B cell (primary cell): ENCODE measurements around the gene OR2F2. TPM values are rescaled to one million over a fixed set of nuclear protein-coding genes. Genes with fewer than 3 reads are reported as not detected.

Experiments
- ATAC-seq: fragments of 200-7000 bp; cut with Tn5 transposase; one replicate; pipeline ENCODE4 v1.10.0; 2021; ENCODE audit warnings: low read depth, mild to moderate bottlenecking, moderate number of reproducible peaks, moderate library complexity
- CTCF ChIA-PET: fragments of 350-600 bp; sonication (Branson Sonifier 250); formaldehyde crosslinking; loops from one replicate; lab custom pipeline; 2021; ENCODE audit warnings: antibody characterized with exemption, inconsistent platforms; lab: Charles Lee
- POLR2A ChIA-PET: fragments of 350-600 bp; sonication (Branson Sonifier 250); formaldehyde crosslinking; loops from one replicate; lab custom pipeline; 2021; ENCODE audit warnings: antibody characterized with exemption; lab: Charles Lee
- DNase-seq: peaks from one replicate; pipeline ENCODE4 v3.0.0; 2013
- H2AFZ ChIP-seq: 2 replicates; pipeline ENCODE4 v1.6.1; 2012; ENCODE audit warnings: mild to moderate bottlenecking, low read depth, low read length; ENCODE audit not compliant: insufficient read depth, poor library complexity, severe bottlenecking
- H3K27ac ChIP-seq, 2 donors: 1 replicate in 1 of 2; 2 replicates in 1 of 2; pipeline ENCODE4 v1.5.1; 2012 to 2013; ENCODE audit warnings: low read length in 2 of 2, mild to moderate bottlenecking in 2 of 2, moderate library complexity in 1 of 2
- H3K27me3 ChIP-seq, 4 experiments: fragments of 200-600 bp in 1 of 4; sonication (generic) in 1 of 4; replicated peaks in 1 of 4; 1 replicate in 2 of 4; 2 replicates in 2 of 4; pipeline versions ENCODE4 v1.6.1 to v1.7.0; 2013 to 2016; ENCODE audit warnings: low read length in 3 of 4, mild to moderate bottlenecking in 2 of 4, mixed read lengths in 1 of 4, moderate library complexity in 1 of 4; ENCODE audit not compliant: insufficient read depth in 4 of 4, control insufficient read depth in 3 of 4; ENCODE audit errors: control extremely low read depth in 1 of 4
- H3K36me3 ChIP-seq, 2 experiments: replicated peaks in 1 of 2; 1 replicate in 1 of 2; 2 replicates in 1 of 2; pipeline versions ENCODE4 v1.6.1 to v1.7.1; 2013; ENCODE audit warnings: low read length in 1 of 2; ENCODE audit not compliant: insufficient read depth in 2 of 2, control insufficient read depth in 1 of 2; ENCODE audit errors: control extremely low read depth in 1 of 2, extremely low read depth in 1 of 2
- H3K4me1 ChIP-seq, 2 donors: fragments of 200-600 bp in 1 of 2; sonication (generic) in 1 of 2; 1 replicate in 1 of 2; 2 replicates in 1 of 2; pipeline versions ENCODE4 v1.5.1 to v1.6.1; 2013 to 2017; ENCODE audit warnings: low read length in 2 of 2; ENCODE audit not compliant: control insufficient read depth in 2 of 2, insufficient read depth in 2 of 2
- H3K4me2 ChIP-seq: replicated peaks from 2 replicates; pipeline ENCODE3; 2012; ENCODE audit warnings: mild to moderate bottlenecking, low read depth, low read length; ENCODE audit not compliant: poor library complexity, severe bottlenecking
- H3K4me3 ChIP-seq, 5 experiments: fragments of 200-600 bp in 1 of 5; sonication (generic) in 1 of 5; 1 replicate in 3 of 5; 2 replicates in 2 of 5; pipeline versions ENCODE4 v1.5.1 to v1.7.0; 2011 to 2016; ENCODE audit warnings: low read length in 4 of 5, mild to moderate bottlenecking in 4 of 5, low read depth in 2 of 5, control low read depth in 1 of 5, moderate library complexity in 1 of 5; ENCODE audit not compliant: insufficient read depth in 1 of 5; ENCODE audit errors: control extremely low read depth in 1 of 5, extremely low read depth in 1 of 5
- H3K79me2 ChIP-seq: fragments of 200-600 bp; sonication (generic); one replicate; pipeline ENCODE4 v1.6.0; 2016; ENCODE audit warnings: low read length; ENCODE audit not compliant: control insufficient read depth, insufficient read depth
- H3K9ac ChIP-seq: fragments of 200-600 bp; sonication (generic); 2 replicates; pipeline ENCODE4 v1.6.1; 2017; ENCODE audit warnings: mild to moderate bottlenecking, low read length, moderate library complexity
- H3K9me3 ChIP-seq, 3 donors: one replicate each; pipeline versions ENCODE4 v1.6.1 to v1.7.1; 2013; ENCODE audit warnings: low read length in 2 of 3; ENCODE audit not compliant: control insufficient read depth in 2 of 3, insufficient read depth in 1 of 3; ENCODE audit errors: control extremely low read depth in 1 of 3
- H4K20me1 ChIP-seq: 2 replicates; pipeline ENCODE4 v1.6.0; 2012; ENCODE audit warnings: mild to moderate bottlenecking, low read length; ENCODE audit not compliant: insufficient read depth, control insufficient read depth, poor library complexity, severe bottlenecking
- H3K27ac Mint-ChIP-seq: one replicate; pipeline ENCODE4 v1.8.0; 2021; ENCODE audit warnings: mixed read lengths
- H3K27me3 Mint-ChIP-seq: one replicate; pipeline ENCODE4 v1.8.0; 2021; ENCODE audit warnings: mixed read lengths
- H3K4me1 Mint-ChIP-seq: one replicate; pipeline ENCODE4 v1.8.0; 2021; ENCODE audit warnings: mixed read lengths
- H3K4me3 Mint-ChIP-seq: one replicate; pipeline ENCODE4 v1.8.0; 2021; ENCODE audit warnings: mixed read lengths
- H3K9me3 Mint-ChIP-seq: one replicate; pipeline ENCODE4 v1.8.0; 2022; ENCODE audit warnings: mixed read lengths; ENCODE audit not compliant: insufficient read depth
- EZH2 ChIP-seq: IDR thresholded peaks from 2 replicates; pipeline ENCODE4 v1.6.1; 2012; ENCODE audit warnings: borderline replicate concordance, low read depth, mild to moderate bottlenecking, moderate library complexity, low read length; ENCODE audit not compliant: insufficient read depth, poor library complexity, severe bottlenecking
- WGBS: methylation state at CpG from one replicate; pipeline ENCODE4 v1.1.5; 2013; ENCODE audit warnings: missing lambda C conversion rate; ENCODE audit not compliant: insufficient coverage; 5-methylcytosine and 5-hydroxymethylcytosine counted together
- intact Hi-C: fragments of 100-400 bp; cut with micrococcal nuclease; formaldehyde crosslinking; loops from one replicate; pipeline ENCODE4 v1.10.0; 2022
- polyA plus RNA-seq: library from polyadenylated mRNA; depleted of rRNA; stranded (reverse); fragments of >200 nt; gene quantifications from 2 replicates; pipeline ENCODE4 v1.2.3, GENCODE V29; 2012
- total RNA-seq, 2 donors: library from RNA; stranded (reverse); fragments of 120-200 nt in 1 of 2; gene quantifications; 1 replicate in 1 of 2; 2 replicates in 1 of 2; pipeline versions ENCODE4 v1.2.3 to v1.2.4, GENCODE V29; 2013 to 2022
- TF ChIP-seq, protein P1 (sequence below): fragments of 200-600 bp; IDR thresholded peaks from one replicate; pipeline ENCODE4 v1.8.0; 2022; ENCODE audit warnings: antibody characterized with exemption, mild to moderate bottlenecking

Gene OR2F2
- total and polyA plus RNA-seq, 2 donors (not counting 1 experiment from before 2014, with no cell fraction given): not detected

DNA sequence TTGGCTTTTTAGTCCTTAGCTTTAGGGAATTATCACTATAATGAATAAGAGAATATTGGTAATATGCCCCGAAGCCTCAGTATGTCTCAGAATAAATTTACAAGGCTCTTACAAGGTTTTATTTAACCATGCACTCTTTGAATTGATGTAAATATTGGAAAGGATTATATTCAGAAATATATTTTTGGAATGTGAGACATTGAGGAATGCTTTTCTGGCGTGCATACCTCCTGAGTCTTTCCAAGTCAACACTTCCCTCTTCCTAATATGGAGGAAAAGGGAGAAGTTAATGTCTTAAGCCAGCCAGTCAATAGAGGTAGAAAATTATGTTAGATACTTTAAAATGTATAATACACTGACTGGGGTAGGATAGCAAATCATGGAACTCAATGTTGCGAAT is 18.4 kb downstream of the OR2F2 start:
- H2AFZ ChIP-seq: no peak overlapping the region
- no peak for TF ChIP-seq EZH2
- TF ChIP-seq, protein P1, sequence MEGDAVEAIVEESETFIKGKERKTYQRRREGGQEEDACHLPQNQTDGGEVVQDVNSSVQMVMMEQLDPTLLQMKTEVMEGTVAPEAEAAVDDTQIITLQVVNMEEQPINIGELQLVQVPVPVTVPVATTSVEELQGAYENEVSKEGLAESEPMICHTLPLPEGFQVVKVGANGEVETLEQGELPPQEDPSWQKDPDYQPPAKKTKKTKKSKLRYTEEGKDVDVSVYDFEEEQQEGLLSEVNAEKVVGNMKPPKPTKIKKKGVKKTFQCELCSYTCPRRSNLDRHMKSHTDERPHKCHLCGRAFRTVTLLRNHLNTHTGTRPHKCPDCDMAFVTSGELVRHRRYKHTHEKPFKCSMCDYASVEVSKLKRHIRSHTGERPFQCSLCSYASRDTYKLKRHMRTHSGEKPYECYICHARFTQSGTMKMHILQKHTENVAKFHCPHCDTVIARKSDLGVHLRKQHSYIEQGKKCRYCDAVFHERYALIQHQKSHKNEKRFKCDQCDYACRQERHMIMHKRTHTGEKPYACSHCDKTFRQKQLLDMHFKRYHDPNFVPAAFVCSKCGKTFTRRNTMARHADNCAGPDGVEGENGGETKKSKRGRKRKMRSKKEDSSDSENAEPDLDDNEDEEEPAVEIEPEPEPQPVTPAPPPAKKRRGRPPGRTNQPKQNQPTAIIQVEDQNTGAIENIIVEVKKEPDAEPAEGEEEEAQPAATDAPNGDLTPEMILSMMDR: no peak
- DNase-seq (no peak), ATAC-seq (no peak)
- no peaks in the 10 kb centered on the region for H3K79me2 ChIP-seq
- H3K4me3 Mint-ChIP-seq: no peak overlapping the region
- no peaks in the 10 kb centered on the region for H3K4me1 ChIP-seq
- H3K9me3 ChIP-seq: no peaks in the 10 kb centered on the region
- H3K4me1 Mint-ChIP-seq: no peaks in the 10 kb centered on the region
- ChIA-PET CTCF (no interaction called here), POLR2A (no interaction called here)
- no peak overlapping the region for H3K27ac ChIP-seq
- intact Hi-C loops: no loop called here
- no peak overlapping the region for H3K4me3 ChIP-seq
- no peak overlapping the region for H3K27ac Mint-ChIP-seq
- WGBS: no CpG with 5 or more reads among the region's 3 CpGs
- no peaks in the 10 kb centered on the region for H4K20me1 ChIP-seq
- no peak overlapping the region for H3K4me2 ChIP-seq
- H3K27me3 ChIP-seq: peaks cover 0 to 4% (median 0%) of the 10 kb centered on the region in 4 experiments
- no peaks in the 10 kb centered on the region for H3K9me3 Mint-ChIP-seq
- H3K27me3 Mint-ChIP-seq: peaks cover 21% of the 10 kb centered on the region
- H3K9ac ChIP-seq: no peak overlapping the region
- H3K36me3 ChIP-seq: no peaks in the 10 kb centered on the region

DNA sequence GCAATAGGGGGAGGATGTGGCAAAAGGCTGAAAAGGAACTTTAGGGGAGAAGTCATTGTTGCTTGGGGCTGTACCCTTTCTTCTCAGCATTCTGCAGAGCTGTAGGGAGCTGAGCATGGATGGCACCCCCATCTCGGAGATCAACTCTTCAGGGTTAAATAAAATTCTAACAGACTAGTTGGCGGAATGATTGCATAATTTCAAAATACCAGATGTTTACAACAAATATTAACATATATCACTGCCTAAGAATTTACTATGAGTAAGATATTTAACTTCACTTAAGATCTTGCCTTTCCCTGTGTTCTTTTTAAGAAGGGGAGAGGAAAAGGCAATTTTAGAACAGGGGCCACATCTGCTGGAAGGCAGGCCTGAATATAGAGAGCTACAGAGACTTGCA is 19.1 kb downstream of the OR2F2 start:
- Histone ChIP-seq H3K4me3 (no peak overlapping the region), H3K27ac (no peak overlapping the region), H3K36me3 (no peaks in the 10 kb centered on the region), H4K20me1 (no peaks in the 10 kb centered on the region), H3K4me1 (no peaks in the 10 kb centered on the region), H3K9me3 (no peaks in the 10 kb centered on the region), H3K79me2 (no peaks in the 10 kb centered on the region), H3K27me3 (peaks cover 0 to 3% (median 0%) of the 10 kb centered on the region in 4 experiments), H3K9ac (no peak overlapping the region), H3K4me2 (no peak overlapping the region), H2AFZ (no peak overlapping the region)
- Mint-ChIP-seq H3K27ac (no peak overlapping the region), H3K9me3 (no peaks in the 10 kb centered on the region), H3K27me3 (peaks cover 18% of the 10 kb centered on the region), H3K4me1 (no peaks in the 10 kb centered on the region), H3K4me3 (no peak overlapping the region)
- TF ChIP-seq EZH2: no peak
- TF ChIP-seq, protein P1: no peak
- ChIA-PET POLR2A (no interaction called here), CTCF (no interaction called here)
- WGBS: no CpG with 5 or more reads among the region's 2 CpGs
- DNase-seq (no peak), ATAC-seq (no peak)
- intact Hi-C loops: no loop called here
